ENCODE data around the gene EPS15.
"Not testable (repeated sequence)": the region's sequence is repeated elsewhere in the genome, so short reads cannot be mapped to it uniquely, and the experiment has no call there.

EPS15 gene

GRCh38 chr1:51444534-51445192, 74.4 kb downstream of the EPS15 start:
- H3K36me3 Mint-ChIP-seq (ENCODE audit: low read depth): peaks cover 88% of the 10 kb centered on the region
- H3K4me1 Mint-ChIP-seq (ENCODE audit: low read depth): peaks cover 42% of the 10 kb centered on the region

GRCh38 chr1:51444096-51444495, 75.0 kb downstream of the EPS15 start:
- no peak overlapping the region for H3K27ac Mint-ChIP-seq
- peaks cover 43% of the 10 kb centered on the region for H3K4me1 Mint-ChIP-seq (ENCODE audit: low read depth)

More at GRCh38 chr1:51444534-51445192, 74.4 kb downstream of the EPS15 start:
- no peak for DNase-seq
- no peaks in the 10 kb centered on the region for H3K9me3 Mint-ChIP-seq
- H3K27ac Mint-ChIP-seq: no peak overlapping the region
- H3K27me3 Mint-ChIP-seq: no peaks in the 10 kb centered on the region
- no peak overlapping the region for H3K4me3 Mint-ChIP-seq

GRCh38 chr1:51443555-51443954, 75.5 kb downstream of the EPS15 start:
- Mint-ChIP-seq H3K27ac (no peak overlapping the region), H3K4me1 (ENCODE audit: low read depth) (peaks cover 46% of the 10 kb centered on the region), H3K27me3 (no peaks in the 10 kb centered on the region), H3K9me3 (no peaks in the 10 kb centered on the region), H3K4me3 (no peak overlapping the region), H3K36me3 (ENCODE audit: low read depth) (peaks cover 87% of the 10 kb centered on the region)
- no peak for DNase-seq

More at GRCh38 chr1:51444096-51444495, 75.0 kb downstream of the EPS15 start:
- Mint-ChIP-seq H3K36me3 (ENCODE audit: low read depth) (peaks cover 86% of the 10 kb centered on the region), H3K9me3 (no peaks in the 10 kb centered on the region), H3K4me3 (no peak overlapping the region), H3K27me3 (no peaks in the 10 kb centered on the region)
- DNase-seq: no peak

- Mint-ChIP-seq H3K27me3 (no peaks in the 10 kb centered on the region), H3K4me1 (ENCODE audit: low read depth) (peaks cover 45% of the 10 kb centered on the region), H3K4me3 (no peak overlapping the region), H3K27ac (peak overlapping the region; percentile 3), H3K9me3 (no peaks in the 10 kb centered on the region), H3K36me3 (ENCODE audit: low read depth) (peaks cover 84% of the 10 kb centered on the region)
- no peak for DNase-seq
These were observed 76.5 kb downstream of the EPS15 start for GRCh38 chr1:51442616-51443015.

- Mint-ChIP-seq H3K4me1 (ENCODE audit: low read depth) (peaks cover 42% of the 10 kb centered on the region), H3K27ac (peak overlapping the region; percentile 3), H3K27me3 (no peaks in the 10 kb centered on the region), H3K9me3 (no peaks in the 10 kb centered on the region), H3K36me3 (ENCODE audit: low read depth) (peaks cover 82% of the 10 kb centered on the region), H3K4me3 (no peak overlapping the region)
- DNase-seq: no peak
These were observed 76.9 kb downstream of the EPS15 start for GRCh38 chr1:51442198-51442597.

GRCh38 chr1:51439895-51440294, 79.2 kb downstream of the EPS15 start:
- H3K9me3 Mint-ChIP-seq: no peaks in the 10 kb centered on the region
- no peaks in the 10 kb centered on the region for H3K27me3 Mint-ChIP-seq
- H3K4me3 Mint-ChIP-seq: no peak overlapping the region
- no peak for DNase-seq
- peaks cover 41% of the 10 kb centered on the region for H3K4me1 Mint-ChIP-seq (ENCODE audit: low read depth)
- H3K36me3 Mint-ChIP-seq (ENCODE audit: low read depth): peaks cover 78% of the 10 kb centered on the region
- no peak overlapping the region for H3K27ac Mint-ChIP-seq

GRCh38 chr1:51439053-51439452, 80.0 kb downstream of the EPS15 start:
- Mint-ChIP-seq H3K27ac (no peak overlapping the region), H3K4me1 (ENCODE audit: low read depth) (peaks cover 40% of the 10 kb centered on the region), H3K4me3 (no peak overlapping the region), H3K36me3 (ENCODE audit: low read depth) (peaks cover 78% of the 10 kb centered on the region), H3K9me3 (no peaks in the 10 kb centered on the region), H3K27me3 (no peaks in the 10 kb centered on the region)
- no peak for DNase-seq

- not testable (repeated sequence) for H3K27me3 Mint-ChIP-seq, H3K4me3 Mint-ChIP-seq, H3K27ac Mint-ChIP-seq, H3K9me3 Mint-ChIP-seq, DNase-seq
- Mint-ChIP-seq H3K36me3 (ENCODE audit: low read depth) (peaks cover 78% of the 10 kb centered on the region), H3K4me1 (ENCODE audit: low read depth) (peaks cover 38% of the 10 kb centered on the region)
These were observed 81.7 kb downstream of the EPS15 start for GRCh38 chr1:51437391-51437790.

GRCh38 chr1:51435878-51436277, 83.2 kb downstream of the EPS15 start:
- Mint-ChIP-seq H3K9me3 (no peaks in the 10 kb centered on the region), H3K4me3 (no peak overlapping the region), H3K27me3 (no peaks in the 10 kb centered on the region), H3K36me3 (ENCODE audit: low read depth) (peaks cover 69% of the 10 kb centered on the region), H3K4me1 (ENCODE audit: low read depth) (peaks cover 33% of the 10 kb centered on the region), H3K27ac (no peak overlapping the region)
- no peak for DNase-seq

GRCh38 chr1:51433972-51434510, 85.0 kb downstream of the EPS15 start:
- no peak overlapping the region for H3K4me3 Mint-ChIP-seq
- DNase-seq: no peak
- no peaks in the 10 kb centered on the region for H3K27me3 Mint-ChIP-seq
- peaks cover 68% of the 10 kb centered on the region for H3K36me3 Mint-ChIP-seq (ENCODE audit: low read depth)
- H3K4me1 Mint-ChIP-seq (ENCODE audit: low read depth): peaks cover 36% of the 10 kb centered on the region
- H3K9me3 Mint-ChIP-seq: peaks cover under 1% of the 10 kb centered on the region
- peak overlapping the region; percentile 79 for H3K27ac Mint-ChIP-seq

- Mint-ChIP-seq H3K36me3 (ENCODE audit: low read depth) (peaks cover 67% of the 10 kb centered on the region), H3K4me3 (no peak overlapping the region), H3K9me3 (peaks cover 2% of the 10 kb centered on the region), H3K27me3 (no peaks in the 10 kb centered on the region), H3K4me1 (ENCODE audit: low read depth) (peaks cover 31% of the 10 kb centered on the region), H3K27ac (peak overlapping the region; percentile 79)
- DNase-seq: no peak
These were observed 85.6 kb downstream of the EPS15 start for GRCh38 chr1:51433269-51433971.

- DNase-seq: no peak
- Mint-ChIP-seq H3K9me3 (peaks cover 4% of the 10 kb centered on the region), H3K36me3 (ENCODE audit: low read depth) (peaks cover 72% of the 10 kb centered on the region), H3K4me3 (no peak overlapping the region), H3K4me1 (ENCODE audit: low read depth) (peaks cover 31% of the 10 kb centered on the region), H3K27me3 (no peaks in the 10 kb centered on the region), H3K27ac (no peak overlapping the region)
These were observed 86.9 kb downstream of the EPS15 start for GRCh38 chr1:51432146-51432545.

- H3K36me3 Mint-ChIP-seq (ENCODE audit: low read depth): peaks cover 69% of the 10 kb centered on the region
- no peak overlapping the region for H3K4me3 Mint-ChIP-seq
- no peaks in the 10 kb centered on the region for H3K27me3 Mint-ChIP-seq
- peaks cover 15% of the 10 kb centered on the region for H3K4me1 Mint-ChIP-seq (ENCODE audit: low read depth)
- no peak for DNase-seq
- H3K27ac Mint-ChIP-seq: no peak overlapping the region
- peaks cover 4% of the 10 kb centered on the region for H3K9me3 Mint-ChIP-seq
These were observed 91.6 kb downstream of the EPS15 start for GRCh38 chr1:51427438-51427837.

GRCh38 chr1:51425955-51426354, 93.1 kb downstream of the EPS15 start:
- peaks cover 77% of the 10 kb centered on the region for H3K36me3 Mint-ChIP-seq (ENCODE audit: low read depth)
- H3K4me1 Mint-ChIP-seq (ENCODE audit: low read depth): peaks cover 19% of the 10 kb centered on the region
- H3K4me3 Mint-ChIP-seq: no peak overlapping the region
- H3K9me3 Mint-ChIP-seq: peaks cover 4% of the 10 kb centered on the region
- no peak overlapping the region for H3K27ac Mint-ChIP-seq
- no peaks in the 10 kb centered on the region for H3K27me3 Mint-ChIP-seq
- no peak for DNase-seq

GRCh38 chr1:51425273-51425672, 93.8 kb downstream of the EPS15 start:
- Mint-ChIP-seq H3K4me3 (no peak overlapping the region), H3K36me3 (ENCODE audit: low read depth) (peaks cover 81% of the 10 kb centered on the region)

More at GRCh38 chr1:51425273-51425672, 93.8 kb downstream of the EPS15 start:
- H3K9me3 Mint-ChIP-seq: peaks cover 4% of the 10 kb centered on the region
- no peaks in the 10 kb centered on the region for H3K27me3 Mint-ChIP-seq
- no peak for DNase-seq
- H3K4me1 Mint-ChIP-seq (ENCODE audit: low read depth): peaks cover 24% of the 10 kb centered on the region
- H3K27ac Mint-ChIP-seq: peak overlapping the region; percentile 27
